GM12873 (cell line): ENCODE results near the gene NATD1.

ENCODE experiments used
- CTCF ChIP-seq: IDR thresholded peaks from 2 replicates; pipeline ENCODE4 v1.5.1; 2012; ENCODE audit warnings: low read depth, mild to moderate bottlenecking, moderate library complexity, low read length, control low read depth; ENCODE audit not compliant: insufficient read depth; ENCODE audit errors: missing control alignments

The NATD1 gene

GRCh38 chr17:21228111-21228510 is 25.1 kb downstream of the NATD1 start:
- TF ChIP-seq CTCF, result no peak

- no peak for TF ChIP-seq CTCF
Observed at GRCh38 chr17:21223086-21223485, 30.1 kb downstream of the NATD1 start.

GRCh38 chr17:21218831-21219380 is 34.3 kb downstream of the NATD1 start:
- no peak for TF ChIP-seq CTCF

GRCh38 chr17:21218101-21218500 is 35.1 kb downstream of the NATD1 start:
- TF ChIP-seq CTCF, result no peak

GRCh38 chr17:21217346-21217745 is 35.9 kb downstream of the NATD1 start:
- no peak for TF ChIP-seq CTCF

- TF ChIP-seq CTCF, result no peak
Observed at GRCh38 chr17:21215935-21216334, 37.3 kb downstream of the NATD1 start.

- no peak for TF ChIP-seq CTCF
Observed at GRCh38 chr17:21214777-21215541, 38.3 kb downstream of the NATD1 start.
